HepG2 (cell line): ENCODE data around the gene NDE1. TPM values are rescaled to one million over a fixed set of nuclear protein-coding genes. Genes with fewer than 3 reads are reported as not detected.

Experiments used
- CEBPG ChIP-seq: IDR thresholded peaks from 2 replicates; pipeline ENCODE4 v1.6.1; 2016
- DNMT3B ChIP-seq: conservative IDR thresholded peaks from 2 replicates; pipeline ENCODE4 v1.6.1; 2016; ENCODE audit warnings: missing biosample characterization, control low read depth
- ESRRA ChIP-seq: sonication (generic); formaldehyde crosslinking; IDR thresholded peaks from 2 replicates; pipeline ENCODE4 v1.5.1; 2020; ENCODE audit warnings: mild to moderate bottlenecking, low read depth, missing genetic modification reagents
- HDAC6 ChIP-seq: fragments of 200-600 bp; sonication (generic); IDR thresholded peaks from 2 replicates; pipeline ENCODE4 v1.7.0; 2017; ENCODE audit warnings: mild to moderate bottlenecking, antibody characterized with exemption, low read length, low read depth
- JARID2 ChIP-seq: sonication (generic); formaldehyde crosslinking; IDR thresholded peaks from 2 replicates; pipeline ENCODE4 v1.8.1; 2023; ENCODE audit warnings: missing genetic modification reagents, inconsistent platforms; ENCODE audit not compliant: insufficient replicate concordance
- KLF6 ChIP-seq: IDR thresholded peaks from 2 replicates; pipeline ENCODE4 v1.8.0; 2016; ENCODE audit warnings: missing biosample characterization, missing genetic modification reagents
- MLLT10 ChIP-seq: sonication (generic); formaldehyde crosslinking; IDR thresholded peaks from 2 replicates; pipeline ENCODE4 v1.4.0; 2020; ENCODE audit warnings: missing genetic modification reagents
- PLRG1 ChIP-seq: fragments of 450-650 bp; conservative IDR thresholded peaks from 2 replicates; pipeline ENCODE4 v1.6.1; 2016
- PRPF4 ChIP-seq: fragments of 200-400 bp; formaldehyde crosslinking; IDR thresholded peaks from 2 replicates; pipeline ENCODE4 v1.6.1; 2016; ENCODE audit warnings: low read length, low read depth; ENCODE audit not compliant: poor library complexity, severe bottlenecking
- RBM39 ChIP-seq: fragments of 200-400 bp; formaldehyde crosslinking; IDR thresholded peaks from one replicate; pipeline ENCODE4 v1.6.1; 2018; ENCODE audit warnings: antibody characterized with exemption, mild to moderate bottlenecking, low read depth, low read length; ENCODE audit not compliant: poor library complexity, severe bottlenecking
- SRY ChIP-seq: sonication (generic); formaldehyde crosslinking; IDR thresholded peaks from 2 replicates; pipeline ENCODE4 v1.8.0; 2022; ENCODE audit warnings: mild to moderate bottlenecking, missing genetic modification reagents
- TAF15 ChIP-seq: fragments of 200-400 bp; formaldehyde crosslinking; IDR thresholded peaks from one replicate; pipeline ENCODE4 v1.6.1; 2018; ENCODE audit warnings: mild to moderate bottlenecking, low read depth, low read length; ENCODE audit not compliant: poor library complexity, severe bottlenecking
- TOPORS ChIP-seq: sonication (generic); formaldehyde crosslinking; IDR thresholded peaks from 2 replicates; pipeline ENCODE4 v1.8.0; 2023; ENCODE audit warnings: mild to moderate bottlenecking, missing genetic modification reagents
- ZFP1 ChIP-seq: IDR thresholded peaks from 2 replicates; pipeline ENCODE4 v1.6.1; 2016
- ZKSCAN1 ChIP-seq: fragments of 150-350 bp; IDR thresholded peaks from 2 replicates; pipeline ENCODE4 v1.6.1; 2014; ENCODE audit warnings: low read length
- ZNF160 ChIP-seq: sonication (generic); formaldehyde crosslinking; IDR thresholded peaks from 2 replicates; pipeline ENCODE4 v1.8.0; 2022; ENCODE audit warnings: mild to moderate bottlenecking, inconsistent platforms, missing genetic modification reagents
- ZNF44 ChIP-seq: sonication (generic); formaldehyde crosslinking; IDR thresholded peaks from 2 replicates; pipeline ENCODE4 v1.5.1; 2020; ENCODE audit warnings: mild to moderate bottlenecking, missing genetic modification reagents
- ZNF496 ChIP-seq: sonication (generic); formaldehyde crosslinking; IDR thresholded peaks from 2 replicates; pipeline ENCODE4 v1.8.1; 2023; ENCODE audit warnings: mild to moderate bottlenecking, moderate library complexity, missing genetic modification reagents; ENCODE audit not compliant: insufficient replicate concordance
- ZNF652 ChIP-seq: IDR thresholded peaks from 2 replicates; pipeline ENCODE4 v1.6.1; 2016; ENCODE audit warnings: low read depth, borderline replicate concordance
- ZNF737 ChIP-seq: sonication (generic); formaldehyde crosslinking; IDR thresholded peaks from 2 replicates; pipeline ENCODE4 v1.5.0; 2020; ENCODE audit warnings: missing genetic modification reagents, mild to moderate bottlenecking, borderline replicate concordance
- ZNF772 ChIP-seq: sonication (generic); formaldehyde crosslinking; IDR thresholded peaks from 2 replicates; pipeline ENCODE4 v1.5.0; 2020; ENCODE audit warnings: mild to moderate bottlenecking, missing genetic modification reagents
- polyA plus RNA-seq, 8 experiments: library from polyadenylated mRNA; depleted of rRNA in 3 of 8; stranded (reverse) in 7 of 8; unstranded in 1 of 8; fragments of >200 nt; fragmentation: Illumina TruSeq in 4 of 8; extraction: Trizol in 4 of 8; gene quantifications; 2 replicates each; pipeline versions ENCODE4 v1.2.1 to v1.2.3, GENCODE V29; 2011 to 2016; ENCODE audit warnings: low read depth in 4 of 8, missing spikeins in 1 of 8, mixed read lengths in 1 of 8; ENCODE audit not compliant: insufficient read depth in 1 of 8
- total RNA-seq, 5 experiments: library from RNA; depleted of rRNA; stranded (reverse); fragments of >200 nt; fragmentation: Illumina TruSeq; extraction: Trizol; gene quantifications; 2 replicates each; pipeline ENCODE4 v1.2.3, GENCODE V29; 2016; ENCODE audit warnings: low read depth in 1 of 5
- TF ChIP-seq, protein P1 (sequence below): sonication (generic); formaldehyde crosslinking; IDR thresholded peaks from 2 replicates; pipeline ENCODE4 v1.8.1; 2022; ENCODE audit warnings: low read depth, mild to moderate bottlenecking, missing genetic modification reagents
- TF ChIP-seq, protein P2 (sequence below): IDR thresholded peaks from 2 replicates; pipeline ENCODE4 v1.6.1; 2012; ENCODE audit warnings: low read depth, low read length, improper control_type of control experiment
- TF ChIP-seq, protein P3 (sequence below): sonication (generic); formaldehyde crosslinking; IDR thresholded peaks from 2 replicates; pipeline ENCODE4 v1.4.0; 2020; ENCODE audit warnings: mild to moderate bottlenecking, missing genetic modification reagents
- TF ChIP-seq, protein P4 (sequence below): sonication (generic); formaldehyde crosslinking; IDR thresholded peaks from 2 replicates; pipeline ENCODE4 v1.4.0; 2020; ENCODE audit warnings: mild to moderate bottlenecking, low read depth, missing genetic modification reagents

Gene NDE1
- total and polyA plus RNA-seq, 2 of the 13 experiments (the other 11 are each of a cell fraction or from before 2014, with no cell fraction given): 40.9 to 72.5 TPM

DNA sequence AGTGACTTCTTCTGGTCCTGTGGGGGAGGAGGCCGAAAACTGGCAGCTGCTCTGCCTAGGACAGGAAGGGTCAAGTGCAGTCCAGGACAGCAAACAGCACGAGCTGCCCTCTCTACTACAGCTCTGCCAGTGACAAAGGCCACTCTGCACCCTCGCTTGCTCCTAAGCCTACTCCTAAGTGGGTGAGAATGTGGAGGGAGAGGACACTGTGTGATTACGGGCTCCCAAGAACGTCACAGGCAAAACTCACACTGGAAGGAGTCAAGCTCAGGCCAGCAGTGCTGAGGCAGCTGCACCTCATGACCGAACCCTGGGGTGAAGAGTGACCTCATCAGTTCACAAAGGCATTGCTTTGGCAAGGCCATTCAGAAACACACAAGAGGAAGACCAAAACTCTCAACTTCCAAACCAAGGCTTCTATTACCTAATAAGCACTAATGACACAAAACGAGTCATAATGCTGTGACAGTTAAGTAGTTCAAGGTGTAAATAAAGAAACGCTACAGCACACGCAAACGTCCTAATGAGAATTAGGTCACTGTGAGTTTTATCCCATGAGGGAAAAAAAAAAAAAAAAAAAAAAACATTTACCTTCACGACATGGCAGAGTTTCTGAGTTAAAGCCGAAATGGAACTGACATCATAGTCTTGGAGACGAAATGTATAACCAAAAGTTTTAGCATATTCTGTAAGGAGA, 42.2 kb upstream of the NDE1 start (continued):
- TF ChIP-seq ESRRA (CRISPR knock-in tag) (peak; percentile 66; the same call in 1 of the 2 replicates), KLF6 (no peak), ZNF44 (CRISPR knock-in tag) (no peak; the same call in 1 of the 2 replicates), ZNF496 (CRISPR knock-in tag) (no peak), RBM39 (no peak), PRPF4 (no peak), ZNF737 (CRISPR knock-in tag) (no peak), ZNF772 (CRISPR knock-in tag) (no peak), ZNF652 (CRISPR knock-in tag) (no peak), TAF15 (no peak), ZKSCAN1 (no peak), TOPORS (CRISPR knock-in tag) (no peak), SRY (CRISPR knock-in tag) (peak; percentile 18; the same call in 1 of the 2 replicates), HDAC6 (no peak), DNMT3B (CRISPR knock-in tag) (no peak), MLLT10 (CRISPR knock-in tag) (no peak), JARID2 (no peak), PLRG1 (no peak), CEBPG (CRISPR knock-in tag) (no peak), ZFP1 (no peak), ZNF160 (CRISPR knock-in tag) (no peak)
- TF ChIP-seq, protein P1, sequence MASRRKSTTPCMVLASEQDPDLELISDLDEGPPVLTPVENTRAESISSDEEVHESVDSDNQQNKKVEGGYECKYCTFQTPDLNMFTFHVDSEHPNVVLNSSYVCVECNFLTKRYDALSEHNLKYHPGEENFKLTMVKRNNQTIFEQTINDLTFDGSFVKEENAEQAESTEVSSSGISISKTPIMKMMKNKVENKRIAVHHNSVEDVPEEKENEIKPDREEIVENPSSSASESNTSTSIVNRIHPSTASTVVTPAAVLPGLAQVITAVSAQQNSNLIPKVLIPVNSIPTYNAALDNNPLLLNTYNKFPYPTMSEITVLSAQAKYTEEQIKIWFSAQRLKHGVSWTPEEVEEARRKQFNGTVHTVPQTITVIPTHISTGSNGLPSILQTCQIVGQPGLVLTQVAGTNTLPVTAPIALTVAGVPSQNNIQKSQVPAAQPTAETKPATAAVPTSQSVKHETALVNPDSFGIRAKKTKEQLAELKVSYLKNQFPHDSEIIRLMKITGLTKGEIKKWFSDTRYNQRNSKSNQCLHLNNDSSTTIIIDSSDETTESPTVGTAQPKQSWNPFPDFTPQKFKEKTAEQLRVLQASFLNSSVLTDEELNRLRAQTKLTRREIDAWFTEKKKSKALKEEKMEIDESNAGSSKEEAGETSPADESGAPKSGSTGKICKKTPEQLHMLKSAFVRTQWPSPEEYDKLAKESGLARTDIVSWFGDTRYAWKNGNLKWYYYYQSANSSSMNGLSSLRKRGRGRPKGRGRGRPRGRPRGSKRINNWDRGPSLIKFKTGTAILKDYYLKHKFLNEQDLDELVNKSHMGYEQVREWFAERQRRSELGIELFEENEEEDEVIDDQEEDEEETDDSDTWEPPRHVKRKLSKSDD (CRISPR knock-in tag): no peak
- TF ChIP-seq, protein P2, sequence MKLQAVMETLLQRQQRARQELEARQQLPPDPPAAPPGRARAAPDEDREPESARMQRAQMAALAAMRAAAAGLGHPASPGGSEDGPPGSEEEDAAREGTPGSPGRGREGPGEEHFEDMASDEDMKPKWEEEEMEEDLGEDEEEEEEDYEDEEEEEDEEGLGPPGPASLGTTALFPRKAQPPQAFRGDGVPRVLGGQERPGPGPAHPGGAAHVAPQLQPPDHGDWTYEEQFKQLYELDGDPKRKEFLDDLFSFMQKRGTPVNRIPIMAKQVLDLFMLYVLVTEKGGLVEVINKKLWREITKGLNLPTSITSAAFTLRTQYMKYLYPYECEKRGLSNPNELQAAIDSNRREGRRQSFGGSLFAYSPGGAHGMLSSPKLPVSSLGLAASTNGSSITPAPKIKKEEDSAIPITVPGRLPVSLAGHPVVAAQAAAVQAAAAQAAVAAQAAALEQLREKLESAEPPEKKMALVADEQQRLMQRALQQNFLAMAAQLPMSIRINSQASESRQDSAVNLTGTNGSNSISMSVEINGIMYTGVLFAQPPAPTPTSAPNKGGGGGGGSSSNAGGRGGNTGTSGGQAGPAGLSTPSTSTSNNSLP: no peak
- TF ChIP-seq, protein P3, sequence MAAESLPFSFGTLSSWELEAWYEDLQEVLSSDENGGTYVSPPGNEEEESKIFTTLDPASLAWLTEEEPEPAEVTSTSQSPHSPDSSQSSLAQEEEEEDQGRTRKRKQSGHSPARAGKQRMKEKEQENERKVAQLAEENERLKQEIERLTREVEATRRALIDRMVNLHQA (CRISPR knock-in tag): no peak
- TF ChIP-seq, protein P4, sequence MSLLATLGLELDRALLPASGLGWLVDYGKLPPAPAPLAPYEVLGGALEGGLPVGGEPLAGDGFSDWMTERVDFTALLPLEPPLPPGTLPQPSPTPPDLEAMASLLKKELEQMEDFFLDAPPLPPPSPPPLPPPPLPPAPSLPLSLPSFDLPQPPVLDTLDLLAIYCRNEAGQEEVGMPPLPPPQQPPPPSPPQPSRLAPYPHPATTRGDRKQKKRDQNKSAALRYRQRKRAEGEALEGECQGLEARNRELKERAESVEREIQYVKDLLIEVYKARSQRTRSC (CRISPR knock-in tag): no peak
